ENCODE measurements around the gene RCAN1. TPM values are rescaled to one million over a fixed set of nuclear protein-coding genes. Genes with fewer than 3 reads are reported as not detected.

The RCAN1 gene
- total RNA-seq, 1 experiment from 2014 or later, result 23.7 TPM

- Histone ChIP-seq H3K4me3 (no peak overlapping the region), H3K27me3 (no peaks in the 10 kb centered on the region), H3K9me3 (no peaks in the 10 kb centered on the region), H3K36me3 (no peaks in the 10 kb centered on the region)
- DNase-seq, result peak; percentile 55
These were observed 70.8 kb downstream of the RCAN1 start for GRCh38 chr21:34544032-34544496.

DNA sequence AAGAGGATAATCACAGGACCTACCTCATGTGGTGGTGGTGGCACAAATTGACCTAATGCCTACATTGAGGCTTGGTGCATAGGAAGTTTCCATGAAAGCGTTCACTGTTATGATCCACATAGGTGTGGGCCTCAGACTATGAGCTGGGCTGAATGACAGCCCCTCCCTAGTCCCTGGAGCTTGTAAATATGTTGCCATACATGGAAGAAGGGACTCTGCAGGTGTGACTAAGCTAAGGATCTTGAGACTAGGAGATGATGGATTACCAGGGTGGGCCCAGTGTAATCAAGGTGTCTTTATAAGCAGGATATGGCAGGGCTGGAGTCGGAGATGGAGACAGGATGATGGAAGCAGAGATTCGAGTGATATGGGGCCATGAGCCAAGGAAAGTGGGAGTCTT, 71.9 kb downstream of the RCAN1 start:
- H3K4me3 ChIP-seq, result no peak overlapping the region
- no peak for DNase-seq
- no peaks in the 10 kb centered on the region for H3K36me3 ChIP-seq
- H3K9me3 ChIP-seq, result no peaks in the 10 kb centered on the region
- H3K27me3 ChIP-seq, result no peaks in the 10 kb centered on the region

DNA sequence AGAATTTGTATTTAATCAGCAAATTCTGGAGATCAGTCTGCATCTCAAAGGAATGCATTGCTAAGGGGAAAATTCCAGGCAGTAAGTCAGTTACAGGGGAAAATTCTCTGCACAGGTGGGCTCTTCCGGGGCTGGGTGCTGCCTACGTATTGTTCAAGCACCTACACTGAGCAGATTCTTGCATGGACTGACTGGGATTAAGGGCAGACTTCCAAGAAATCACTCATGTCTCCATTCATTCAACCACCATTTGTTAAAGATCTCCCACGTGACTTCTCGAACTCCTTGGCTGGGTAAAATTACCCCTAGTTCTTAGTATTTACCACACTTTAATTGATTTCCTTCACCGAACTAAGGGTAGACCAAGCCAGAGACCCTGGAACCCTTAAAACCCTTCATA, 74.7 kb downstream of the RCAN1 start:
- Histone ChIP-seq H3K9me3 (no peaks in the 10 kb centered on the region), H3K4me3 (no peak overlapping the region), H3K27me3 (no peaks in the 10 kb centered on the region), H3K36me3 (no peaks in the 10 kb centered on the region)
- no peak for DNase-seq

DNA sequence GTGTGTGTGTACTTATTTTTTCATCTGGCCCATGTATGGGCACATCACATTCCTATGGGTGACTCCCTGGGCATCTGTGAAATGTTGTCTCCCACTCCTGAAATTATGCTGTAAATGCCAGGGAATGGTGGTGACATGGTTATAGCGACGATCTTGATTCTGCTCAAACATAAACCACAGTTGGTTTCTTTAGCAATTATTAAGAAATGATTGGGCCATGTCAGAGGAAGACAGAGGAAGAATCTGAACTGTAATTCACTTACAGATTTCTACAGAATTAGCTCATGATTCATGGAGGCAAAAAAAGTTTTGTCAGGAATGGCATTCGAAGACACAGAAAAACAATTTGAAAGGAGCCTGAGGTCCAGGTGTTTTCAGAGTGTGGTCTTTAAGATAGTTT, 77.1 kb downstream of the RCAN1 start:
- Histone ChIP-seq H3K27me3 (no peaks in the 10 kb centered on the region), H3K9me3 (no peaks in the 10 kb centered on the region), H3K4me3 (no peak overlapping the region), H3K36me3 (no peaks in the 10 kb centered on the region)
- DNase-seq, result no peak

GRCh38 chr21:34536820-34537219, 78.1 kb downstream of the RCAN1 start:
- H3K36me3 ChIP-seq, result no peaks in the 10 kb centered on the region
- H3K4me3 ChIP-seq, result no peak overlapping the region
- H3K9me3 ChIP-seq, result no peaks in the 10 kb centered on the region
- H3K27me3 ChIP-seq, result no peaks in the 10 kb centered on the region
- no peak for DNase-seq

GRCh38 chr21:34536311-34536710, 78.6 kb downstream of the RCAN1 start:
- H3K36me3 ChIP-seq, result no peaks in the 10 kb centered on the region
- no peak overlapping the region for H3K4me3 ChIP-seq
- no peaks in the 10 kb centered on the region for H3K9me3 ChIP-seq
- H3K27me3 ChIP-seq, result no peaks in the 10 kb centered on the region
- no peak for DNase-seq

DNA sequence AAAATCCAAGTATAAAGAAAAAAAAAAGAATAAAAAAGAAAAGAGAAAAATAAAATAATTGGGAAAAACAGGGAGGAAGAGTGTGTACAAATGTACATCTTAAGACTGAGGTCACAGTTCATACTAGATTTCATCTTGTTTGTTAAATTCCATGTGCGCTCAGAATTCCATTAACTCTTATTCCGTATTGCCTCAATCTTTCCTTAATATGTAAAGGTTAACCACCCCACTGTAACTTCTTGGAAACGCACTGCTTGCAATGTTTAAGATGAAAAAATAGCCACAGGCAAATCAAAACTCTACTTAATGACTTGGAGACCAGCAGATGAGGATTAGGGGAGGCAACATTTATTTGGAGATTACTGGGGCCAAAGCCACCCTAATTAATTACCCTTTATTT, 79.0 kb downstream of the RCAN1 start:
- Histone ChIP-seq H3K27me3 (no peaks in the 10 kb centered on the region), H3K9me3 (no peaks in the 10 kb centered on the region), H3K4me3 (no peak overlapping the region), H3K36me3 (no peaks in the 10 kb centered on the region)
- no peak for DNase-seq

GRCh38 chr21:34534522-34534921, 80.4 kb downstream of the RCAN1 start:
- no peak for DNase-seq
- no peaks in the 10 kb centered on the region for H3K27me3 ChIP-seq
- no peaks in the 10 kb centered on the region for H3K36me3 ChIP-seq
- no peak overlapping the region for H3K4me3 ChIP-seq
- H3K9me3 ChIP-seq, result no peaks in the 10 kb centered on the region

GRCh38 chr21:34533938-34534337, 81.0 kb downstream of the RCAN1 start:
- DNase-seq, result no peak

GRCh38 chr21:34531399-34531798, 83.5 kb downstream of the RCAN1 start:
- H3K4me3 ChIP-seq, result no peak overlapping the region
- no peaks in the 10 kb centered on the region for H3K9me3 ChIP-seq

More at GRCh38 chr21:34533938-34534337, 81.0 kb downstream of the RCAN1 start:
- H3K9me3 ChIP-seq, result no peaks in the 10 kb centered on the region
- no peaks in the 10 kb centered on the region for H3K27me3 ChIP-seq
- H3K4me3 ChIP-seq, result no peak overlapping the region
- H3K36me3 ChIP-seq, result no peaks in the 10 kb centered on the region

GRCh38 chr21:34530261-34530660, 84.7 kb downstream of the RCAN1 start:
- no peaks in the 10 kb centered on the region for H3K36me3 ChIP-seq
- no peaks in the 10 kb centered on the region for H3K27me3 ChIP-seq
- no peak for DNase-seq
- no peak overlapping the region for H3K4me3 ChIP-seq
- no peaks in the 10 kb centered on the region for H3K9me3 ChIP-seq

More at GRCh38 chr21:34531399-34531798, 83.5 kb downstream of the RCAN1 start:
- DNase-seq, result no peak
- Histone ChIP-seq H3K27me3 (no peaks in the 10 kb centered on the region), H3K36me3 (no peaks in the 10 kb centered on the region)

GRCh38 chr21:34528131-34528561, 86.8 kb downstream of the RCAN1 start:
- DNase-seq, result no peak
- H3K9me3 ChIP-seq, result no peaks in the 10 kb centered on the region
- no peaks in the 10 kb centered on the region for H3K36me3 ChIP-seq
- H3K4me3 ChIP-seq, result no peak overlapping the region
- H3K27me3 ChIP-seq, result no peaks in the 10 kb centered on the region

DNA sequence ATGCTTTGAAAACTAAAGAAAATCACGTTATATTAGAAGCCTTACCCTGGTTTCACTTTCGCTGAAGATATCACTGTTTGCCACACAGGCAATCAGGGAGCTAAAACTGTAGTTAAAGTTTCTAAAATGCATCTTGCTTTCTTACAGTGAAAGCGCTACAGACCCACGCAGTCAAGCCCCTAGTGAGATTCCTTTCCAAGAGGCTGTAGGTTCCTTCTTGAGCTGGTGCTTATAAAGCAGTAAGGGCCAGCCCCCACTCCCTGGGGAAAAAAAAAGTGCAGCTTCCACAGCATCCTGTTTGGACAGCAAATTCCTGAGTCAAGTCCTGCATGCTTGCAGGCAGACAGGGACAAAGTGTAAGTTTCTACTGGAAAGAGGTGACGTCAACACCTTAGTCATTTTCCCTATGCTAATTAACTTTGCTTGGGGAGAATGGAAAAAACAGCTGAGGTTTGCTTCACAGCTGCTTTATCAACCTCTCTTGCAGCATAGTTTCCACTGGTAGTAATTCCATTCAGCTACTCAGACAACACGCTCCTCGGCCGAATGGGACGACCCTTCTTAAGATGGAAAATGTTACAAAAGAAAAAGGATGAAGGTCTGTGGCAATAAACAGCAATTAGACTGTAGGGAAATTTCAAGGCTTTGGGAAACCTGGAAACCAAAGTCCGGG, 88.2 kb downstream of the RCAN1 start:
- peak; percentile 93 for DNase-seq
- Histone ChIP-seq H3K36me3 (no peaks in the 10 kb centered on the region), H3K9me3 (no peaks in the 10 kb centered on the region), H3K4me3 (peak overlapping the region; percentile 57), H3K27me3 (no peaks in the 10 kb centered on the region)

DNA sequence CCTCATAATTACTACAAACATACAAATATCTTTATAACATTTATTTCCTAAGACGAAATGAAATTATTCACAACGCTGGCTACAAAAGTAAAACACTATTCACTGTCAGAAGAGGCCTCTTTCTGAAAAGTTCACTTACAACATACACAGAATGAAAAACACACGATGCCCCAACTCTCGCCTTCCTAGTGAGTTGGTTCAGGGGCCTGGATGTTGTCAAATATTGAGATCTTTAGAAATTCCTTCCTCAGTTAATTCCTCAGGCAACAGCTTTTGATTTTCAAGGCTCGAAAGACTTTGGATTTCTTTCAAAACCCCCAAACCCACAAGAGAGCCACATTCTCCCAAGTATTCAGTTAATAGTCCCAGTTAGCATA, 88.7 kb downstream of the RCAN1 start:
- no peak for DNase-seq
- H3K36me3 ChIP-seq, result 0 out of 2 replicates have a peak, but pooled peaks cover 5% of the 10 kb centered on the region

GRCh38 chr21:34524646-34525601, 90.0 kb downstream of the RCAN1 start:
- H3K9me3 ChIP-seq, result no peaks in the 10 kb centered on the region
- no peaks in the 10 kb centered on the region for H3K27me3 ChIP-seq
- peaks cover 8% of the 10 kb centered on the region; the same call in 1 of the 2 replicates for H3K36me3 ChIP-seq
- H3K4me3 ChIP-seq, result peak overlapping the region; percentile 57; the same call in 1 of the 2 replicates
- DNase-seq, result no peak

More for the DNA sequence above, 88.7 kb downstream of the RCAN1 start:
- H3K9me3 ChIP-seq, result no peaks in the 10 kb centered on the region
- peak overlapping the region; percentile 57 for H3K4me3 ChIP-seq
- H3K27me3 ChIP-seq, result no peaks in the 10 kb centered on the region

- Histone ChIP-seq H3K36me3 (peaks cover 8% of the 10 kb centered on the region; the same call in 1 of the 2 replicates), H3K9me3 (no peaks in the 10 kb centered on the region), H3K27me3 (no peaks in the 10 kb centered on the region), H3K4me3 (no peak overlapping the region)
- no peak for DNase-seq
These were observed 91.8 kb downstream of the RCAN1 start for GRCh38 chr21:34523019-34523555.

DNA sequence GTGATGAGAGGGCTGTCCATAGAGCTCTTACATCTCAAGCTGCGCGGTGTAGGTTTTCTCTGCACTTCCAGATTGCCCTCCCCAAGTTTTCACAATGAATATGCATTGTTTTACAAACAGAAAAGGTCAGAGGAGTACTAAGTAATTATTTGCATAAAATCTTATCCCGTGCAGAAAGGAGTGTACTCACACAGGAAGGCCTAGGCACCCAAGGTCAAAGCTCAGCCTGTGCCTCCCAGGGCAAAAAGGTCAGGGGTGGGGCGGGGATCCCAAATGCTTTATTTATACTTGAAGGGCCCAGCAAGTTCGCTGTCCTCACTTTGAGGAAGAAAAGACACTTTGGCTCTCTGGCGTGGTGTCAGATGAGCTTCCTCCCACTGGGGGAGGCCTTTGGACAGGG, 92.6 kb downstream of the RCAN1 start:
- Histone ChIP-seq H3K36me3 (peaks cover 9% of the 10 kb centered on the region), H3K27me3 (no peaks in the 10 kb centered on the region), H3K9me3 (no peaks in the 10 kb centered on the region), H3K4me3 (no peak overlapping the region)
- DNase-seq, result no peak
